ENCODE measurements around the gene LRRC74A.
"Not testable (repeated sequence)": the region's sequence is repeated elsewhere in the genome, so short reads cannot be mapped to it uniquely, and the experiment has no call there.

LRRC74A gene

GRCh38 chr14:76894308-76894707 lies 68.1 kb downstream of the LRRC74A start:
- DNase-seq: no peak

DNA sequence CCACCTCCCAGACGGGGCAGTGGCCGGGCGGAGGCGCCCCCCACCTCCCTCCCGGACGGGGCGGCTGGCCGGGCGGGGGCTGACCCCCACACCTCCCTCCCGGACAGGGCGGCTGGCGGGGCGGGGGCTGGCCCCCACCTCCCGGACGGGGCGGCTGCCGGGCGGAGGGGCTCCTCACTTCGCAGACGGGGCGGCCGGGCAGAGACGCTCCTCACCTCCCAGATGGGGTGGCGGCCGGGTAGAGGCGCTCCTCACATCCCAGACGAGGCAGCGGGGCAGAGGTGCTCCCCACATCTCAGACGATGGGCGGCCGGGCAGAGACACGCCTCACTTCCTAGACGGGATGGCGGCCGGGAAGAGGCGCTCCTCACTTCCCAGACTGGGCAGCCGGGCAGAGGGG lies 71.8 kb downstream of the LRRC74A start:
- DNase-seq: not testable (repeated sequence)

- DNase-seq: no peak
Observed at GRCh38 chr14:76900682-76901081, 74.5 kb downstream of the LRRC74A start.

GRCh38 chr14:76901171-76902055 lies 75.2 kb downstream of the LRRC74A start:
- no peak for DNase-seq

DNA sequence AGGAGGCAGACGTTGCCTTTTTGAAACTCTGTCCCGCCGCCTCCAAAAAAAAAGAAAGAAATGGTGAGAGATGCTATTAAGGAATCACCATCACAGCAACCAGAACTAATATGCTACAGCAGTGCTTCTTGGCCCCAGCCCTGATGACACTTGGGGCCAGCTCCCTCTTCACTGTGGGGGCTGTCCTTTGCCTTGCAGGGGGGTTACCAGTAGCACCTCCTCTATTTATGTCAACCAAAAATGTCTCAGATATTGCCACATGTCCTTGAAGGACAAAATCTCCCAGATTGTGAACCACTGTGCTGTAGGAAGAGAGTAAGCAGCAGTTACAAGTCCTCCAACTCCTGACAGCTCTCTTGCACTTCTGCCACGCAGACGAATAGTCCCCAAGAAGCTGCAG lies 76.4 kb downstream of the LRRC74A start:
- no peak for DNase-seq

- no peak for DNase-seq
Observed at GRCh38 chr14:76904100-76904739, 78.0 kb downstream of the LRRC74A start.

- peak in 4 of 5 experiments; percentile 30 to 94 (median 64) for DNase-seq
Observed at GRCh38 chr14:76904740-76905569, 78.7 kb downstream of the LRRC74A start.

DNA sequence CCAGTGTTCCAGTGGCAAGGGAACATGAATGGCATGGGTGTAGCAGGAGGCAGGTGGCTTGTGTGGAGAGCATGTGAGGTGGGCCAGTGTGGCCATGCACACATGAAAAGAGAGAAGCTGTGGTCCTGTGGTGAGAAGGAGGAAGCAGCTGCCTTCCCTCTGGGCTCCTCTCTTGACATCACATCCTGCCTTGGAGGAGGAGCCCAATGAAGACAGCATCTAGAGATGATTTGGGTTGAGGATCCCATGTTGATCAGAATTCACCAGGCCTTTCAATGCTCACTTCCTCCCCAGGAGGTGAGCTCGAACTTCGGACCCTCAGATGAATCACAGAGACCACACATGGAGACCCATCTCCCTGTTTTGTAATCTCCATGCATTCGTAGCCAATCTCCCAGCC lies 82.6 kb downstream of the LRRC74A start:
- peak in 3 of 5 experiments; percentile 45 to 97 (median 61) for DNase-seq

GRCh38 chr14:76909266-76909665 lies 83.1 kb downstream of the LRRC74A start:
- no peak for DNase-seq

GRCh38 chr14:76910371-76910890 lies 84.2 kb downstream of the LRRC74A start:
- DNase-seq: peak in 1 of 5 experiments; percentile 74

DNA sequence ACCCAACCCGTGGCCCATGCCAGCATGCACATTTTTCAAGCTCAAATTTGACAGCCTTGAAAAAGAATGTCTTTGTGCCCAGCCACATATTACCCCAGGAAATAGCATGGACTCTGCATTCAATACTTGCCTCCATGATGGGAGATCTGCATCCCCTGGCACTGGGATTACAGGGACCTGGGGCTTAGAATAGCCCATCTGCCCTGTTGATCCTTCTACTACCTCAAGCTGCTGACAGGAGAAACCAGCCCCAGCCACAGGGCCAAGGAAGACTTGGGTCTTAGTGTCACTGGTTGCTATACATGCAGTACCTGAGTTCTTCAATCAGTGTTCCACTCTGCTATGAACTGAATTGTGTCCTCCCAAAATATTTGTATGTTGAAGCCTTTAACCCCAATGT lies 85.3 kb downstream of the LRRC74A start:
- DNase-seq: no peak

DNA sequence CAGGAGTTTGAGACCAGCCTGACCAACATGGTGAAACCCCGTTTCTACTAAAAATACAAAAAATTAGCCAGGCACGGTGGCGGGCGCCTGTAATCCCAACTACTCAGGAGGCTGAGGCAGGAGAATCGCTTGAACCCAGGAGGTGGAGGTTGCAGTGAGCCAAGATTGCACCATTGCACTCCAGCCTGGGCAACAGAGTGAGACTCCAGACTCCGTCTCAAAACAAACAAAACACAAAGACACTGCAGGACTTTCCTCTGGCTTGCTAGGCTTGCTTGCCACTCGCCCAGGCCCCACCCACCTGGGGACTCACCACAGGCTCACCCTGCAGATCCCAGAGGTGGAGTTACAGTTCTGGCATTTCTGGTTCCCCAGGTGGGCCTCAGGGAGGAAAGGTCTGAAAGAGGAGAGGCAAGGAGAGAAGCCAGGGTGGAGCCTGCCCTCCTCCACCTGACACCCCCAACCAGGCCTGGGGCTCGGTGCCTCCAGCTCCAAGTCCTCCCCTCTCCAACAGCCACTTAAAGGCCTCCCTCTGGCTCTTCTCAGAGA lies 88.4 kb downstream of the LRRC74A start:
- DNase-seq: not testable (repeated sequence)

DNA sequence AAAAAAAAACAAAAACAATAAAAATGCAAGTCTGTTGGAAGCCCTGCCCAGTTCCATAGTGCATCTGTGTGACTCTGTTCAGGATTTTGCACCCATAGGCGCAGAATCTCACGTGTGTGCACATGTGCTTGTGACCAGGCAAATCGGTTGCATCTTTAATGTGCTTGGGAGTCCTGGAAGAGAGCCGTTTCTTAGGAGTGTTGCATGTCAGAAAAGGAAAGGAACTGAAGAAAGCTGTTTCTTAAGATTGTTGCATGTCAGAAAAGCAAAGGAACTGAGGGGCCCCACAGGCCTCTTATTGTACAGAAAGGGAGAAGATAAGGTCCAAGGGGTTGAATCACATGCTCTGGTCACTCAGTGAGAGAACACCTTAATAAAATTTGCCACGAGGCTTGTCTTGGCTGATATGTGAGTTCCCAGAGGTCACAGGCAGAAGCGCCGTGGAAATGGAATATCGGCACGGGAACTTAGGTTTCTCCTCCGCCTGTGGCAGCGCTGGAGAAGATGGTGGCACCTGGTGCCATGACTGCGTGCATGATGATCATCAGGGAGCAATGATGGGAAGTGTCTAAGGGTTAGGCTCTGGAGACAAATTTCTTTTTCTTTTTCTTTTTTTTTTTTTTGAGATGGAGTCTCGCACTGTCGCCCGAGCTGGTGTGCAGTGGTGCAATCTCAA lies 90.0 kb downstream of the LRRC74A start:
- DNase-seq: no peak

GRCh38 chr14:76917158-76917596 lies 91.0 kb downstream of the LRRC74A start:
- DNase-seq: no peak

DNA sequence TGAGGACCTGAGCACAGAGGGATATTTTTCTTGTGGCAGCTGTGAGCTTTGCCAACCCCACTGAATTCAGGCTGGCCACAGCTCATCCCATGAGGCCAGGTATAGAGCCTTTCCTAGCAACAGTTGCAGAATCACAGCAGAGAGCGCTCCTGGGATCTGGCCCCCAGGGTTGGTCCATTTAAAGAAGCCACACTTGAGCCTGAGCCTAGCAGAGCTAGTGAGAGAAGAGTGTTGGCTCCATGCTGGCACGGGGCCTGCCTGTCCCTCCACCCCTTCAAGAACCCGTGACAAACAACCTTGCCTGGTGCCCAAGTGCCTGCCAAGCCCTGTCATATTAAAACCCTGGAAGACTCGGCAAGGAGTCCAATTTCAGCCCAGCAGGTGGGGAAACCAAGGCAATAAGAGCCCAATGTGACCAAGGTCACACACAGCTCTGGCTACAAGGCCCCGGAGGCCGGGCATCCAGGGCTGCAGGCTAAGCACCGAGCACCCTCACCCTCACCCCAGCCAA lies 91.6 kb downstream of the LRRC74A start:
- DNase-seq: no peak

- DNase-seq: no peak
Observed at GRCh38 chr14:76918256-76918781, 92.1 kb downstream of the LRRC74A start.

DNA sequence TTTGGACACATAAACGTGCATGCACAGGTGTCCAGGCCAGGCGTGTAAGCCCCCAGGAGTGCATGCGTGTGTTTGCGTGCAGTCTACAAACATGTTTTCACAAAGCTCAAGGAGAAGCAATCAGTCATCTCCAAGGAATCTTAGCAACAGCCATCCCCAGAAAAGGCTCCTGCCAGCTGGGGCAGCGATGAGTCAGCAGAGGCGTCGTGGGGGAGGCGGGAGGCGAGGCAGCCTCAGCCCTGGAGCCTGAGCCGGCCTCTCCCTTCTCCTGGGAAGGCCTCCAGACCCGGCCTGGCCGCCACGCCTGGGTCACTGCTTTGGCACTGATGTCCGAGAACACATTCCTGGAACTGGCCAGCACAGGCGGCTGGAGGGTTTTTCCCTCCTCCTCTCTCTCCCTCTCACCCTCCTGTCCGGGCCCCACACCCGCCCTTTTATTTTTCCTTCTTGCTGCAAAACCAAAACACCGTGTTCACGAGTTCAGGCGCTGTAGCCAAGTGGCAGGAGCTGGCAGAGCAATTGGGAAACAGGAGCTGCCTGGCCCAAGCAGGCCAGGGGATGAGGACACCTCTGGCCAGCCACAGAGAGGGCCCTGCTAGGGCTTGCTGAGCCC lies 92.7 kb downstream of the LRRC74A start:
- no peak for DNase-seq
